Body of pancreas (tissue), 4 donors: ENCODE data around the gene KRTAP2-4.

Experiments
- POLR2A ChIP-seq, 3 donors: fragments of 450-650 bp; IDR thresholded peaks; one replicate each; pipeline ENCODE4 v1.6.1; 2016; ENCODE audit warnings: antibody characterized with exemption in 3 of 3, mild to moderate bottlenecking in 2 of 3
- TF ChIP-seq, protein P1 (sequence below), 7 experiments: fragments of 450-650 bp in 4 of 7; fragments of 200-600 bp in 3 of 7; sonication (generic) in 3 of 7; IDR thresholded peaks; one replicate each; pipeline ENCODE4 v1.5.1; 2016 to 2019; ENCODE audit warnings: antibody characterized with exemption in 7 of 7

DNA sequence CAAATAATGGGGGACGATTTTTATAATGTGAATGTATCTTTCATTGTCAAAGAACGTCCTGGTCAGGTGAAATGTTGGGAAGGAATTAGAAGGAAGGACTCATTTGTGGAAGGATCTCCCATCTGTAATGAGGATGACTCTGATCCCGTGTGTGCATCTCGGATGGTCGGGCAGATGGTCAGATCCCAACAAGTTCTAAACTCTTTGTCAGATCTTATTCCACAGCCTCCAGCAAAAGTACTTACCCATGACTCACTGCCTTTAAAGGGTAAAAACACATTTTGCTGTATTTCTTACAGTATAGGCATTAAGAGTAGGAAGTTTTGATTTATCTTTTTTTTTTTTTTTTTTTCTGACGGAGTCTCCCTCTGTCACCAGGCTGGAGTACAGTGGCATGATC, 32.8 kb upstream of the KRTAP2-4 start:
- TF ChIP-seq, protein P1, sequence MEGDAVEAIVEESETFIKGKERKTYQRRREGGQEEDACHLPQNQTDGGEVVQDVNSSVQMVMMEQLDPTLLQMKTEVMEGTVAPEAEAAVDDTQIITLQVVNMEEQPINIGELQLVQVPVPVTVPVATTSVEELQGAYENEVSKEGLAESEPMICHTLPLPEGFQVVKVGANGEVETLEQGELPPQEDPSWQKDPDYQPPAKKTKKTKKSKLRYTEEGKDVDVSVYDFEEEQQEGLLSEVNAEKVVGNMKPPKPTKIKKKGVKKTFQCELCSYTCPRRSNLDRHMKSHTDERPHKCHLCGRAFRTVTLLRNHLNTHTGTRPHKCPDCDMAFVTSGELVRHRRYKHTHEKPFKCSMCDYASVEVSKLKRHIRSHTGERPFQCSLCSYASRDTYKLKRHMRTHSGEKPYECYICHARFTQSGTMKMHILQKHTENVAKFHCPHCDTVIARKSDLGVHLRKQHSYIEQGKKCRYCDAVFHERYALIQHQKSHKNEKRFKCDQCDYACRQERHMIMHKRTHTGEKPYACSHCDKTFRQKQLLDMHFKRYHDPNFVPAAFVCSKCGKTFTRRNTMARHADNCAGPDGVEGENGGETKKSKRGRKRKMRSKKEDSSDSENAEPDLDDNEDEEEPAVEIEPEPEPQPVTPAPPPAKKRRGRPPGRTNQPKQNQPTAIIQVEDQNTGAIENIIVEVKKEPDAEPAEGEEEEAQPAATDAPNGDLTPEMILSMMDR (IDR thresholded peaks at IDR 0.05), result no peak
- no peak for TF ChIP-seq POLR2A (IDR thresholded peaks at IDR 0.05)
